ENCODE data around the gene CCDC88C.

The CCDC88C gene

GRCh38 chr14:91305650-91306431 lies 111.8 kb downstream of the CCDC88C start:
- no peak for DNase-seq

- DNase-seq: no peak
Measured at GRCh38 chr14:91303924-91304229, 113.7 kb downstream of the CCDC88C start.

GRCh38 chr14:91303091-91303923 lies 114.3 kb downstream of the CCDC88C start:
- no peak for DNase-seq

GRCh38 chr14:91302391-91302790 lies 115.2 kb downstream of the CCDC88C start:
- DNase-seq: no peak

GRCh38 chr14:91300957-91301356 lies 116.7 kb downstream of the CCDC88C start:
- DNase-seq: no peak

GRCh38 chr14:91300283-91300895 lies 117.2 kb downstream of the CCDC88C start:
- no peak for DNase-seq

- peak; percentile 2 for DNase-seq
Measured at GRCh38 chr14:91299121-91300115, 118.2 kb downstream of the CCDC88C start.

GRCh38 chr14:91298576-91298975 lies 119.0 kb downstream of the CCDC88C start:
- no peak for DNase-seq

GRCh38 chr14:91297081-91297711 lies 120.4 kb downstream of the CCDC88C start:
- DNase-seq: no peak

GRCh38 chr14:91295851-91296796 lies 121.5 kb downstream of the CCDC88C start:
- DNase-seq: no peak

- no peak for DNase-seq
Measured at GRCh38 chr14:91295276-91295845, 122.3 kb downstream of the CCDC88C start.

GRCh38 chr14:91294153-91294552 lies 123.5 kb downstream of the CCDC88C start:
- no peak for DNase-seq

- no peak for DNase-seq
Measured at GRCh38 chr14:91293281-91293680, 124.3 kb downstream of the CCDC88C start.

- DNase-seq: no peak
Measured at GRCh38 chr14:91292491-91292890, 125.1 kb downstream of the CCDC88C start.

GRCh38 chr14:91291786-91292405 lies 125.7 kb downstream of the CCDC88C start:
- no peak for DNase-seq

GRCh38 chr14:91290986-91291385 lies 126.6 kb downstream of the CCDC88C start:
- DNase-seq: no peak

- no peak for DNase-seq
Measured at GRCh38 chr14:91289464-91289863, 128.2 kb downstream of the CCDC88C start.

GRCh38 chr14:91288876-91289275 lies 128.7 kb downstream of the CCDC88C start:
- no peak for DNase-seq

GRCh38 chr14:91286530-91286937 lies 131.1 kb downstream of the CCDC88C start:
- DNase-seq: peak; percentile 55
